Thyroid gland (tissue), 4 donors: Measurements from ENCODE around the gene CNOT2.

Experiments used
- POLR2A ChIP-seq, 2 donors: fragments of 450-650 bp; IDR thresholded peaks; one replicate each; pipeline ENCODE4 v1.6.1; 2017; ENCODE audit warnings: antibody characterized with exemption in 2 of 2, mild to moderate bottlenecking in 2 of 2, moderate library complexity in 1 of 2
- TF ChIP-seq, protein P1 (sequence below), 6 experiments: fragments of 200-600 bp in 3 of 6; fragments of 450-650 bp in 3 of 6; sonication (generic) in 3 of 6; IDR thresholded peaks; one replicate each; pipeline ENCODE4 v1.5.1; 2016 to 2019; ENCODE audit warnings: antibody characterized with exemption in 6 of 6, mild to moderate bottlenecking in 2 of 6, inconsistent platforms in 1 of 6, moderate library complexity in 1 of 6

- TF ChIP-seq, protein P1, sequence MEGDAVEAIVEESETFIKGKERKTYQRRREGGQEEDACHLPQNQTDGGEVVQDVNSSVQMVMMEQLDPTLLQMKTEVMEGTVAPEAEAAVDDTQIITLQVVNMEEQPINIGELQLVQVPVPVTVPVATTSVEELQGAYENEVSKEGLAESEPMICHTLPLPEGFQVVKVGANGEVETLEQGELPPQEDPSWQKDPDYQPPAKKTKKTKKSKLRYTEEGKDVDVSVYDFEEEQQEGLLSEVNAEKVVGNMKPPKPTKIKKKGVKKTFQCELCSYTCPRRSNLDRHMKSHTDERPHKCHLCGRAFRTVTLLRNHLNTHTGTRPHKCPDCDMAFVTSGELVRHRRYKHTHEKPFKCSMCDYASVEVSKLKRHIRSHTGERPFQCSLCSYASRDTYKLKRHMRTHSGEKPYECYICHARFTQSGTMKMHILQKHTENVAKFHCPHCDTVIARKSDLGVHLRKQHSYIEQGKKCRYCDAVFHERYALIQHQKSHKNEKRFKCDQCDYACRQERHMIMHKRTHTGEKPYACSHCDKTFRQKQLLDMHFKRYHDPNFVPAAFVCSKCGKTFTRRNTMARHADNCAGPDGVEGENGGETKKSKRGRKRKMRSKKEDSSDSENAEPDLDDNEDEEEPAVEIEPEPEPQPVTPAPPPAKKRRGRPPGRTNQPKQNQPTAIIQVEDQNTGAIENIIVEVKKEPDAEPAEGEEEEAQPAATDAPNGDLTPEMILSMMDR (IDR thresholded peaks at IDR 0.05): no peak
- TF ChIP-seq POLR2A (IDR thresholded peaks at IDR 0.05): no peak
These were observed 121.6 kb downstream of the CNOT2 start for GRCh38 chr12:70364695-70365397.
